ENCODE results near the gene FGF22. TPM values are rescaled to one million over a fixed set of nuclear protein-coding genes. Genes with fewer than 3 reads are reported as not detected.

Gene FGF22
- total and polyA plus RNA-seq, 9 donors: 0.23 to 4.4 (median 2.3) TPM; not detected in 1

DNA sequence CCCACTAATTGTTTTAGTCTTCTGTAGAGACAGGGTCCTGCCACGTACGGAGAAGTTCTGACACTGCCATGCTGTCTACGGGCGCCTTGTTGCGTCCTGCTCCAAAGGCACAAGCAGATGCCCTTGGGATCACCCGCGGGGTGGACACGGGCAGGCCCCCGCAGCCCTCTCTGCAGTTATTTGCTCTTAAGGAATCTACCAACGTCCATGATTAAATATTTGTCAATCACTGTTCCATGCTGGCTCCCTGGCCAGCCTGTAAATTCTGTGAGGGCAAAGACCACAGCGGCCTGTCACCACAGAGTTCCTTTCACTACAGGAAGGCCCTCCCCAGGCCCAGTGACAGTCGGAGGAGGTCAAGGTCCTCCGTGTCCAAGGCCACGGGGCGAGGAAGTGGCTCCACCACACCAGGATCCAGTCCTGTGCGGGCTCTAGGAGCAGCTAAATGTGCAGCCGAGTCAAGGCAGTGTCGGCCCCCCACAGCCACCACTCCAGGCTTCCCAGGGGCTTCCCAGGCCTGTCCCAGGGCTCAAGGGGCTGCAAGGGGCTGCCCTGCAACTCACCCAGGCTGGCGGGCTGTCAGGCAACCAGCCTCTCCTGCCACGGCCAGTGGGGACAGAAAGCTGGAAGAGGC, 21.2 kb downstream of the FGF22 start:
- H3K27ac ChIP-seq: peak overlapping the region; percentile 4 to 25
- H3K4me1 ChIP-seq (ENCODE audit: insufficient read depth): peaks cover 33% of the 10 kb centered on the region
- H3K27me3 ChIP-seq: no peaks in the 10 kb centered on the region
- TF ChIP-seq EP300 (IDR thresholded peaks at IDR 0.05) (no peak), POLR2A (IDR thresholded peaks at IDR 0.05) (no peak)
- TF ChIP-seq, protein P1, sequence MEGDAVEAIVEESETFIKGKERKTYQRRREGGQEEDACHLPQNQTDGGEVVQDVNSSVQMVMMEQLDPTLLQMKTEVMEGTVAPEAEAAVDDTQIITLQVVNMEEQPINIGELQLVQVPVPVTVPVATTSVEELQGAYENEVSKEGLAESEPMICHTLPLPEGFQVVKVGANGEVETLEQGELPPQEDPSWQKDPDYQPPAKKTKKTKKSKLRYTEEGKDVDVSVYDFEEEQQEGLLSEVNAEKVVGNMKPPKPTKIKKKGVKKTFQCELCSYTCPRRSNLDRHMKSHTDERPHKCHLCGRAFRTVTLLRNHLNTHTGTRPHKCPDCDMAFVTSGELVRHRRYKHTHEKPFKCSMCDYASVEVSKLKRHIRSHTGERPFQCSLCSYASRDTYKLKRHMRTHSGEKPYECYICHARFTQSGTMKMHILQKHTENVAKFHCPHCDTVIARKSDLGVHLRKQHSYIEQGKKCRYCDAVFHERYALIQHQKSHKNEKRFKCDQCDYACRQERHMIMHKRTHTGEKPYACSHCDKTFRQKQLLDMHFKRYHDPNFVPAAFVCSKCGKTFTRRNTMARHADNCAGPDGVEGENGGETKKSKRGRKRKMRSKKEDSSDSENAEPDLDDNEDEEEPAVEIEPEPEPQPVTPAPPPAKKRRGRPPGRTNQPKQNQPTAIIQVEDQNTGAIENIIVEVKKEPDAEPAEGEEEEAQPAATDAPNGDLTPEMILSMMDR (IDR thresholded peaks at IDR 0.05): no peak
- no peaks in the 10 kb centered on the region for H3K36me3 ChIP-seq
- DNase-seq: no peak
- peak overlapping the region; percentile 86 for H3K4me3 ChIP-seq
- 23 to 45% (median 30%) methylated on average over 16 to 20 of the region's 20 CpGs for WGBS, 3 donors
- no peaks in the 10 kb centered on the region for H3K9me3 ChIP-seq
- intact Hi-C loops (cut with DNase I): loop anchor here in 2 of 4 donors (5.0 to 10.0 kb wide), 2 partner anchors 71 to 234 kb away; partner anchors contain the start of genes MED16 (in 1 of the 2) and RNU6-9 (in 1 of the 2)

DNA sequence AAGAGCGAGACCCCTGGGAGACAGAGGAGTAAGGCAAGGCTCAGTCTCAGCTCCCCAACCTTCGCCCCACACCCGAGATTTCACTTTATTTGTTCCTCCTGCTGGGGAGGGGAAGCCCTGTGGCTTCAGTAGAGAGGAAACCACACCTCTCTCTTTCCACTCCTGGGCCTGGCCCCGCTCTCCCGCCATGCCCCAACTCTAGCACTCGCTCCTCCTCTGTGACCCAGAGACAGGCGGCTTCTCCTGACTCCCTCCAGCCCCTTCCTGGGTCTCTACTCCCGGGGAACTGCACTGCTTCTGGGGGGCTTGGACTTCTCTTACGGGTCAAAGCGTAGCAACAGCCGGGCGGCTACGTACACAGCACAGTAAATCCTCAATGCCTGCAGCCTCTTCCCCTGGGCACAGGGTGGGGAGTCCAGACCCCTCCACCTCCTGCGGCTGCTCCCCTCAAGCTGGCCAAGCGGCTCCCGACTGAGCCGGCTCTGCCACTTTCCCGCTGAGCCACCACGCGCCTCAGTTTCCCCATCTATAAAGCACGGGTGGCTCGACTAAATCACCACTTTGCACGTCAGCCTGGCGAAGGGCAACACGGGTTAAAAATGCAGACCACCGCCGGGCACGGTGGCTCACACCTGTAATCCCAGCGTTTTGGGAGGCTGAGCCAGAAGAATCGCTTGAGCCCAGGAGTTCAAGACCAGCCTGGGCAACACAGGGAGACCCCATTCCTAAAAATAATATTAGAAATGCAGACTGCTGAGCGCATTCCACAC, 21.9 kb downstream of the FGF22 start:
- 11 to 22% (median 12%) methylated on average over 31 of the region's 31 CpGs for WGBS, 3 donors
- Histone ChIP-seq H3K4me3 (peak overlapping the region; percentile 86), H3K36me3 (no peaks in the 10 kb centered on the region), H3K27ac (peak overlapping the region; percentile 25 to 69), H3K4me1 (ENCODE audit: insufficient read depth) (peaks cover 33% of the 10 kb centered on the region), H3K27me3 (no peaks in the 10 kb centered on the region), H3K9me3 (no peaks in the 10 kb centered on the region)
- no peak for TF ChIP-seq EP300 (IDR thresholded peaks at IDR 0.05)
- no peak for DNase-seq
- intact Hi-C loops (cut with DNase I): loop anchor here in 2 of 4 donors (5.0 to 10.0 kb wide), 2 partner anchors 71 to 233 kb away; partner anchors contain the start of genes MED16 (in 1 of the 2) and RNU6-9 (in 1 of the 2)

DNA sequence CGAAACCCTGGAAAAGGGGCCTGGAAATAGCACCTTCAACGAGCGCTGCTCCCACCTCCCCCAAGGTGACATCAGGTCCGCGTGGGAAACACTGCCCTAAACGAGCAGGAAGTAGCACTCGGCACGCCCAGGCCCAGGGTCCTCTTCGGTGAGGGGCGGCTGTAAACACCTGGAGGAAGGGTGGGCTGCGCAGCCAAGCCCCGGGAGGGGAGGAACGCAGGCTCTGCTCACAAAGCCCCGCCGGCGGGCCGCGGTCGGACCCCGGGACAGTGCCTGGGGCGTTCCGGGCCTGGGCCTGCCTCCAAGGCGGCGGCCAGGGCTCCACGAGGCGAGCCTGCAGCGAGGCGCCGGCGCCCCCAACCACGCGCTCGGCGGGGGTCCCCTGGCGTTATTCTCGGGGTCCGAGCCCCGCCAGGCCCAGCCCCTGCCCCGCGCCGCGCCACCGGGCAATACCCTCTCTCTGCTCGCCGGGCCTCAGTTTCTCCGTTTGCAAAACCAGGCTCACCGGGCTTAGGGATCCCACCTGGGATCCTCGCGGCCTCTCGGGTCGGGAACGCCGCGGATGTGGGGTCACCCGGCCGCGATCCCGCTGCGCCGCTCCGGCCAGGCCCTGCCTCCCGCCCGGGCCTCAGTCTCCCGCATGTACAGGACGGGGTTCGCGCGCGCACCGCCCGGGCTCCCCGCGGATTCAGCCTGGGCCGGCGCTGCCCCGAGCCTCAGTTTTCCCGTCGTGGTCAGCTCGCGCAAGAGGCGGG, 22.7 kb downstream of the FGF22 start:
- intact Hi-C loops (cut with DNase I): loop anchor here in 2 of 4 donors (5.0 to 10.0 kb wide), 2 partner anchors 70 to 232 kb away; partner anchors contain the start of genes MED16 (in 1 of the 2) and RNU6-9 (in 1 of the 2)

DNA sequence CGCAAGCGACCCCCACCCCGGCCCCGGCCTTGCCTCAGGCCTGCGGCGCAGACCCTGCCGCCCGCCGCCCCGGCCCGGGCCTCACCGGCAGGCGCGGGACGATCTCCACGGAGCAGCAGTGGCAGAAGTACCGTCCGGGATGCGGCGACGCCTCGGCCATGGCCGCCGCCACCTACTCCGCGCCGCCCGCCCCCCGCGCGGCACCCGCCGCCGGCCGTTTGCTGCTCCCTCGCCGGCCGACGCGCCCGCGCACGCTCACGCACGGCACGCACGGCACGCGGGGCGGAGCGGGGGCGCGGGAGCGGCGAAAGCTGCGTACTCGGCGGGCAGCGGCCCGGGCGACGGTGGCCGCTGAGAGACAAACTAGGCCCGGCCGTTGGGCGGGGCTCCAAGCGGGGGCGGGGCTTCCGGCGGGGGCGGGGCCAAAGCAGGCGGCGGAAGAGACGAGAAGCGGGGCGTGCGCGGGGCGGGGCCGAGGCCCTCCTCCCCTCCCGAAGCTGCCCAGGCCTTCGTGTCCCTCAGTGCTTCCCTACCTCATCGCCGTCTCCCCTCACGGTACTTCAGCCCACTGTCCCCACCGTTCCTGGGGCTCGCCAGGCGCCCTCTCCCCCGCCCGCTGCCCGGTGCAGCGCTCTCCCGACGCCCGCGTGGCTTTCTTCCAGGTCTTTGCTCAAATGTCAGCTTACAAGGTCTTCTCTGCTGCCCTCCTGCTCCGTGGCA, 23.4 kb downstream of the FGF22 start, which contains the start of gene RNF126:
Gene RNF126, minus strand, starts transcription at position 253 of the 720 bp plus-strand sequence. Its CDS starts 93 bp downstream, at position 160.
- Histone ChIP-seq H3K4me1 (ENCODE audit: insufficient read depth) (peaks cover 26% of the 10 kb centered on the region), H3K4me3 (peak within 1 kb of the TSS; percentile 86), H3K9me3 (no peaks in the 10 kb centered on the region), H3K36me3 (no peaks in the 10 kb centered on the region), H3K27ac (peak within 1 kb of the TSS; percentile 69 to 84), H3K27me3 (no peaks in the 10 kb centered on the region)
- DNase-seq: peak; percentile 87 to 97 (median 93)
- 0 to 1% (median 1%) methylated on average over 35 to 97 of the region's 97 CpGs for whole genome bisulfite sequencing, 3 donors
- intact Hi-C loops (cut with DNase I): loop anchor here in 2 of 4 donors (5.0 to 10.0 kb wide), 2 partner anchors 69 to 232 kb away; partner anchors contain the start of genes MED16 (in 1 of the 2) and RNU6-9 (in 1 of the 2)
- TF ChIP-seq POLR2A (IDR thresholded peaks at IDR 0.05) (peak; percentile 41), EP300 (IDR thresholded peaks at IDR 0.05) (no peak)

More for the DNA sequence above, 22.7 kb downstream of the FGF22 start:
- Histone ChIP-seq H3K4me3 (peak overlapping the region; percentile 86), H3K36me3 (no peaks in the 10 kb centered on the region), H3K4me1 (ENCODE audit: insufficient read depth) (peaks cover 30% of the 10 kb centered on the region), H3K27me3 (no peaks in the 10 kb centered on the region), H3K27ac (peak overlapping the region; percentile 67 to 69), H3K9me3 (no peaks in the 10 kb centered on the region)
- 0 to 1% (median 0%) methylated on average over 53 to 81 of the region's 81 CpGs for WGBS, 3 donors
- TF ChIP-seq, protein P1 (IDR thresholded peaks at IDR 0.05): no peak
- no peak for TF ChIP-seq POLR2A (IDR thresholded peaks at IDR 0.05)
- DNase-seq: peak in 1 of 5 donors; percentile 63

All from ovary (tissue), 9 donors.